GM12891 (cell line): ENCODE results near the gene ARF1.

ENCODE experiments used
- PAX5 ChIP-seq: IDR thresholded peaks from 2 replicates; pipeline ENCODE4 v1.6.1; 2011; ENCODE audit warnings: low read length, moderate library complexity, mild to moderate bottlenecking; ENCODE audit not compliant: insufficient read depth, severe bottlenecking
- POLR2A ChIP-seq: IDR thresholded peaks from 2 replicates; pipeline ENCODE4 v1.6.1; 2011; ENCODE audit warnings: low read depth, low read length, control low read depth
- POLR2AphosphoS5 ChIP-seq: IDR thresholded peaks from 2 replicates; pipeline ENCODE4 v1.6.1; 2011; ENCODE audit warnings: low read depth, low read length, control low read depth
- SPI1 ChIP-seq: IDR thresholded peaks from 2 replicates; pipeline ENCODE4 v1.6.1; 2011; ENCODE audit warnings: low read depth, low read length, control low read depth
- TAF1 ChIP-seq: IDR thresholded peaks from 2 replicates; pipeline ENCODE4 v1.6.1; 2011; ENCODE audit warnings: low read depth, low read length, control low read depth

GRCh38 chr1:228062812-228063211 lies 19.7 kb upstream of the ARF1 start:
- no peak for TF ChIP-seq POLR2AphosphoS5
- no peak for TF ChIP-seq TAF1
- TF ChIP-seq POLR2A: no peak
- TF ChIP-seq SPI1: no peak
- TF ChIP-seq PAX5: no peak
